GM21447 (cell line): ENCODE measurements around the gene BTG4.

Experiments
- ATAC-seq: cut with Tn5 transposase; IDR thresholded peaks from one replicate; pipeline ENCODE4 v1.9.1; 2021; ENCODE audit not compliant: unreplicated experiment

The BTG4 gene

DNA sequence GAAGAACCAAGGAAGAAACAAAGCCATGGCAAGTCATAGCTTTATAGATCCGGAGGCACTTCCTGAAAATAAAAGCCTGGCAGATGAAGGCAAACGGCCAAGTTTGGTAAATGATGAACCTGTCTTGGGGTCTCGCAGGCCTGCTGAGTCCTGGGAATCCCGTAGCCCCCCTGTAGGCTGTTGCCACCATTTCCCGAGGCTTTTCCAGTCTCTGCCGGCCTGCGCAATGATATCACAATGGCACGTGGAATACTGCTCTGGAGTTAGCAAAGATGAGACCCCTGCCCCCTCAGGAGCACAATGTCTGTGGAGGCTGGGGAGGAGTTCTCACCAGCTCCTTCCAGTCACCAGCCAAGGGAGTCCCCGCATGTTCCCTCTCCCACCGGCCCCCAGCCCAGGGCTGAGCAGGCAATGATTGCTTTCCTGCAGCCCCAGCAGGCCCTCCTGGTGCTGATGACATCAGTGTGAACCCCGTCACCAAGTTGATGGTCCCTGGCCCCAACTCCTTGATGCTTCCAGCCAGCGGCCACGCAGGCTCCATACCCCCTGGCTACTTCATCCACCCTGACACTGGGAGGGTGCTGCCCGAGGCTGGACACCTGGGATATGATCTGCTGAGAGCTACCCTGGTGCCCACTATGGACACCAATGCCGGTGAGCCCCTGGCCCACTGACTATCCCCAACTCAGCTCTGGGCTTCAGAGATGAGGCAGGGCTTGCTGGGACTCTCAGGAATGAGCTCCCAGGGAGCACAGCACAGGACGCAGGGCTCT, 55.9 kb downstream of the BTG4 start:
- no peak for ATAC-seq

DNA sequence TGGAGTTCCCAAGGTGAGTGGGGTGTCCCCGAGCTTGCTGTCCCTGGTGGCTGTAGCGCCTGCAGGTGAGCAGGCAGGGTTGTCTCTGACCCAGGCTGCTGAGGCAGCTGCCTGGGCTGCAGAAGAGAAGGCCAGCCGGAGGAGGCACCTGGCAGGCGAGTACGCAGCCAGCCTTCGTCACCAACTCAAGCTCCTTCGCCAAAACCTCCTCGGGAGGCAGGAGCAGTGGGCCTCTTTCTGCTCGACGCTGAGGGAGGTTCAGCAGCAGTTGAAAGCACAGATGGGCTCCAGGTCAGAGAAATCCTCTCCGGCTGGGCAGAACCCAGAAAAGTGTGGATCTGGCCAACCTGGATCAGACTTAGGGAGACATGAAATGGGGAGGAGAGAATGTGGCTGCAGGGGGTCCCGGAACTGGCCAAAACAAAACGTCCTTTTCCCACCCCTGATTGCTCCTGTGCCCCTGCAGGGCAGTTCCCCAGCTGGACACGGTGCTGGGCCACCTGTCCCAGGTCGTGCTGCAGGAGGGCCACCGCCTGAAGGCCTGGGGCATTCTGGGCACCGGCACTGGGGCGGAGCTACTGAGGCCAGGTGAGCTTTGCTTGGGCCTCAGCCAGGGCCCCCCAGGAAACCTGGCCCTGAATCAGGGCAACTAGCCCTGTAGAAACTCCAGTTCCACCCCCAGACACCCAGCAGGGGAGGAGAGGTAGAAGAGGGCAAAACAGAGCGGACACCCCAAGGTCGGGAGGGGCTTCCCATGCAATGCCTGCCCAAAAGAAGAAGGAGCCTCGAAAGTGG, 56.7 kb downstream of the BTG4 start:
- ATAC-seq, result no peak

DNA sequence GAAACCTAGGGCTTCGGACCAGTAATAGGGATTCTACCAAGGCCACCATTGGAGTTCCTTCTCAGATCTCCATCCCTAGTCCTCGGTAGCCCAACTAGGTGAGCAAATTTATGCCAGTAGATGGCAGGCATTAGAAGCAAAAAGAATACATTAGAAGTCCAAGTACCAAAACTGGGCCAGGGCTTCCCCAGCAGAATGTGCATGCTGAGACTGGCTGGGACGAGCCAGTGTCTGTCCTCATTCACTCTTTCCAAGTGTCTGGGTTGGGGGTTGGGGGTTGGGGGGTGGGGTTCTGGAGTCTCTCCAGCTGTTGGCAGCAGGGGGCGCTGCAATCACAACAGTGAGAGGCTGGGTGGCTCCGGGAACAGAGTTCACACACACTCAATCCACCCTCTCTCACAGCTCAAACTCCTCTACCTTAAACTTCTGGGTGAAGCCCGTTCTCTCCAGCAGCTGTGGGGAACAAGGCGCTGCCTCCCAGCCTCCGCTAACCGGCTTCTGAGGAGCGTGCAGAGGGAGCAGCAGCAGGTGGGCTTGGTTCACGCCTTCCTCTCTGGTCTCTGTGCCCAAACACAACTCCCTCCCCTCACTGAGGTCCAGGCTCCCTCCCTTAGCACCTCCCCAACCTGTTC, 57.5 kb downstream of the BTG4 start:
- no peak for ATAC-seq

DNA sequence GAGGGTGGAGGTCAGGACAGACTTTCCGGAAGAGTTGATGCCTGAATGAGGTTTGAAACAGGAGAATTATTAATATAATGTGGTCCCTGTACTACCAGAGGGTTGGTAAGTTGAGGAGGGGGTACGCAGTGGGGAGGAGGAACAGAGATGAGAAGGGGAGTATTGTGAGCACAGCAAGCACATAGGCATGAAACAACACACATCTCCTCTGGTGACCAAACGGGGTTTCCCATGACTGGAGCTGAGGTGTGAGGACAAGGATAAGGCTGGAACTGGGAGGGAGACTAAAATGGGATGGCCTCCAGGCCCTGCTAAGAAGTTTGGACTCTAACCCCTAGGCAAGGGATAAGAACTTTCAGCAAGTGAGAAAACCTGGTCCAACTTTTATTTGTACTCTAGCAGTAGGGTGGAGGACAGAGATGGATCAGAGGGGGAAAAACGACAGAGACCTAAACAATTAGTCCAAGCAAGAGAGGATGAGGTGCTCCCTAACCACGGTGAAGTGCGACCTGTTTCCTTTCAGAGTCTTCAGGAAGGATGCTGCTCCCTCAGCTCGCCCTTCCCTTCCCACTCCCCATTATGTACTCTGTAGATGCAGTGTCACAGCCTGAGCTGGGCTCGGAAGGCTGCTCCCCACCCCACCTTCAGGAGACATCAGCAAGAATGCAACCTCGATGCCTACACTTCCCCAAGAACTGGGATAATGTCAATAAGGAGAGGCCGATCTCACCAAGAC, 59.2 kb downstream of the BTG4 start:
- ATAC-seq, result no peak

DNA sequence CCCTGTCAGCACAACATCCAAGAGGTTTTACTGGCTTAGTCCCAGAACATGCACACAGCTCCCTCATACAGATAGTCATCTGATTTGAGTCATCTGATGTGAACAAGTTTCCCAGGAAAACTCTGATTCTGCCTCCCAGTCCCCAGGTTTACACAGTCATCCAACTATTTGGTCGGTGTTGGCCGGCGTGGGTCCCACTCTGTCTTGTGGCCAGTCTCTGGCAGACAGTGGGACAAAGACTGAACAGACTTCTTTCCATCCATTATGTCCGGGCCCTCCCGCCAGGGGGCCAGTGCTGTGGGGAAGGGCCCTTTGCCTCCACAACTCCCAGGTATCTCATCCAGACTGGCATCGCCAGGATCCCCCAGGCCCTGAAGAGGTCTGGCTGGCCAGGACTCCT, 60.0 kb downstream of the BTG4 start:
- ATAC-seq, result no peak

DNA sequence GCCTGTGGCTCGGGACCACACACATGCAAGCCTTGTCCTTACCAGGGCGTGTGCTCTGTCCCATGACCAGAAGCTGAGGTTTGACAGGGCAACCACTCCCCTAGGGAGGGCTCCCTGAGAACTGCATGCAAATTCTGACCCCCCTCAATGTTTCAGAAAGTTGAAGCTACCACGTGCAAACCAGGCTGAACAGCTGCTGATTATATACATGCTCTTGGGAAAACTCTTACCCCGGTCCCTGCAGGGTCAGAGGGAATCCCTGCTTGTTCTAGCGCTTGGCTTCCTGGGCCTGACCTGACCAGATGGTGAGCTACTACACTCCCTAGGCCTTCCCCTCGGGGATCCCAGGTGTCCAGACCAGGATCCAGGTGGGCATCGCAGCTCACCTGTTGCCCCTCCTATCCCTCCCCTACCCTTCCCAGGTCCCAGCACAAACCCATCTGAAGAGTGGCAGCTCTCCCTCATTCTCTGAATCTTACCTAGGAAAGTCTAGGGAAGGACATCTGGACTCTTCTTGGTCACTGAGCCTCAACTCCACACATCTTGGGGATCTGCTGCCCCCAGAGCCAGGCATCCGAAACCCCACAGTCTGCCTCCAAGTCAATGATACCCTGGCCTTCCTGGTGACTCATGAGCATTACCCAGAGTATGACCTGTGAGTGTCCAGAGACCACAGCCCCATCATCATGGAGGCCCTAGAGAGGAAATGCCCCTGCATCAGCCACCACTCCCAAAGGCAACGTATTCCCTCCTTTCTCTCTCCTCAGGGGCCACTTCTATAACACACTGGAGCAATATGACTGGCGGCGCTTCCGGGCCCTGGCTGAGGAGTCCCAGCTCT, 61.5 kb downstream of the BTG4 start:
- ATAC-seq, result peak; percentile 88

DNA sequence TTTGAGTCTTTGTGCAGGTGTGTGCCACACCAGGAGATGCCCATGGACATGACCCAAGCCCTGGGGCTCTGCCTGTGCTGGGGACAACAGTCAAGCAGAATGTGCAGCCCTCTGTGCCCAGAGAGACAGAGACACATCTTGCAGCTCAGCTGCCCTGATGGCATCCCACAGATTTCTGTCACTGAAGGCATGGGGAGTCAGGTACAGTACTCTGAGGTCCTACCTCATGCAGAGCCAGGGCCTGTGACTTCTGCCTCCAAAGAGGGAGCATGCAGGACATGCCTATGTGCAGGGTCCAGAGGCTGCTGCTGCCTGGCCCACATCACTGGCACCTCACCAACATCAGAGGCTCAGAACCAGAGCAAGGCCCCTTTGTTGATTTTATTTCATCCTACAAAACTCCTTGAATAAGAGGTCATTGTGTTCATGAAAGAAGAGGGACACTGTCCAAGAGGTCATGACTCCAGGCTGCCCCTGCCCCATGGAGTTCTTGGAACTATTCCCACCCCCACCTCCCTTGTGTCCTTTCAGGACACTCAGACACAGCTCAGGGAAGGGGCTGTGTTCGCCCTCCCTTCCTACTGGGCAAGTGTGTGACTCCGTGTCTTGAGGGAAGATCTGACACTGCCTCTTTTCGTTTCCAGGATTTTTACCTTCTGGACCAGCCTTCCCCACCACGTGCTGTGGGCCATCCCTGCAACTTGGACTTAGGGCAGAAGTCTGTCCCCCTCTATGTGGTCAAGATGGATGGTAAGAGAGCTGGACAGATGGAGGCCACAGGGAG, 62.3 kb downstream of the BTG4 start:
- ATAC-seq, result no peak

DNA sequence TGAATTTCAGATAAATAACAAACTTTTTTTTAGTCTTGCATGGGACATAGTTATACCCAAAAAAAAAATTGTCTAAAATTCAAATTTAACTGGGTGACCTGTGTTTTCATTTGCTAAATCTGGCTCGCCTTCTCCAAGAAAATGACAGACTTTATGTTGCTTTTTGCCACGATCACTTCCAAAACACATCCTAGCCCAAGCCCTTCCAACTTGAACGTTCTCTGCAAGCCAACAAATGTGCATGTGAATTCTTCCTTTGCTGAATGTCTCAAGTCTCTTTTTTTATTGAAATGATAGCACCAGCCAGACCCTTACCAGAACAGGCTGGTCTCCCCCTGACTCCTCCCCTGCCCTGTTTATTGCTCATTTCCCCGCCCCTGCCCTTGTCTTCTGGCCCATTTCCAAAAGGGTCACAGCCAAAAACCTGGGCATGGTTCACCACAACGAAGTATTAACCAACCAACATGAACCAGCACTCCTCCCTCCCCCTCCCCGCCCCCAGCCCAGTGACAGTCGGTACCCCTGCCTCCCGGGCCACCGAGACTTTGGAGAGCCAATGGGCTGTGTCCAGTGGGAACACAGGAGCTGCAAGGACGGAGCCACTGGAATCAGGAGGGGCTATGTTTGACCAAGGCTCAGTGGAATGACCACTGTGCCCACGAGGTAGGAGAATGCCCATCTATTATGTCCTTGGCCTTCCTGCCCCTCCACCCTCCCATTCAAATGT, 63.2 kb downstream of the BTG4 start:
- ATAC-seq, result no peak

DNA sequence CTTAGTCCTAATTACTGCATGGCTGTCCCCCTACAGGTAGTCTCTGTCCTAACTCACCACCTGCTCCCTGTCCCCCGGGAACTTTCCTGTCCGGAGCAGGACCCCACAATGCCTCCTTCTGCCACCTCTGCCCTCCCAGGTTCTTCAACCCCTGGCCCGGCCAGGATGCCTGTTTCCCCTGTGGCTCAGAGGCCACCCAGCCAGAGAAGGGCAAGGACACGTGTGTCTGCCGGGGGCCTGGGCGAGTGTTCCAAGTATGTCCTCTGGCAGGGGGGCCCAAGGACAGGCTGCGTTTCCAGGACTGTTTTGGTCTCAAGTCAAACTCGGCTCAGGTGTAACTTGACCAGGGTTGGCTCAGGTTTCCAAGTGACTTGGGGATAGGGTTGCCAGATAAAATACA, 63.8 kb downstream of the BTG4 start:
- ATAC-seq, result no peak

DNA sequence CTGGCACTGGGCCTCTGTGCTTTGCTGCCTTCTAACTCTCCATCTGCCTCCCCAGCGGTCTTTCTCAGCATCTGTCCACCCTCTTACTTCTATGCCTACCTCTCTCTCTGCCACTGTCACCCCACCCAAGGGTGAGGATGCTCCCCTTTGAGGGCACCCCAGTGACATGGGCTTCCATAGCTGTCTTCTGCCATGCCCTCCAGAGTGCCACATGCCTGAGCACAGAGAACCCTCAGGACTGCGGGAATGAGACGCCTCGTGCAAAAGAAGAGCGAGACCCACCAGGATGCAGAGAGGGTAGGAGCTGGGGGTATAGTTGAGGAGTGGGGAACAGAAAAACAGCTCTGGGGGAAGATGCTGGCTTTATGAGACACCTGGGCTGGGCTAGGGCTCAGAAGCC, 64.3 kb downstream of the BTG4 start:
- ATAC-seq, result no peak

DNA sequence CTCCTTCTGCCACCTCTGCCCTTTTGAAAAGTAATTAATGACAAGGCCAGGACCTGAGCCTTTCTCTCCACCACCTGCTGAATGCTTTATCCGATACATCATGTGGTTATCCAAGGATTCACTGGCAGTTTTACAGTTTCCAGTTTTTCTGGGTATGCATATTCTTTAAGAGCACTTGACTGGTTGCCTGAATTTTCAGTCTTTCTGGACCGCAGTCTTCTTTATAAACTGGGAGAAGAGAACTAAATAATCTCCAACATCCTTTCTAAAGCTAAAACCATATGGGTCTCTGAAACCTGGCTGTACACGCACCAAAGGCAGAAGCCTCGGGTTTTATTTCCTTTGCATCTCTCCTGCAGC, 65.1 kb downstream of the BTG4 start:
- ATAC-seq, result no peak

DNA sequence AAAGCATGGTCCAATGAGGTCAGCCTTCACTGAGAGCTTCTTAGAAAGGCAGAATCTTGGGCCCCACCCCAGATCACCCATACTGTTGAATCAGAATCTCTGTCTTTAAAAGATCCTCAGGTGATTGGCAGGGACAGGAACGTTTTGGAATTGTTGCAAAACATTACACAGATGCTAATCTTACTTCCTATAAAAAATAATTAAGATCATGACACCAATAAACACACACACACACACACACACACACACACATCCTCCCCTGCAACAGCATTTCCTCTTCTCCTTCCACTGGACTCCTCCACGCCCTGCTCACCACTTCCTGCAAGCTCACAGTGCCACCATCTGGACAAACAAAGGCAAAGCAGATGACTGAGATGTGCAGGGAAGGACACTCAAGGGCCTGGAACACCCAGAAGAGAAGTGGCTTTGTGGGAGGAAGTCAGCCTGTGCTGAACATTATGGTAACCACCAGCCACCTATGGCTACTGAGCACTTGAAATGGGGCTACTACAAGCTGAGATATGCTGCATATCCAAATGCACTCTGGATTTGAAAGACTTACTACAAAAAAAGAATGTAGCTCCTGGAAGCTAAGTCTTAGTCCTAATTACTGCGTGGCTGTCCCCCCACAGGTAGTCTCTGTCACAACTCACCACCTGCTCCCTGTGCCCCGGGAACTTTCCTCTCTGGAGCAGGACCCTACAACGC, 65.6 kb downstream of the BTG4 start:
- peak; percentile 80 for ATAC-seq

DNA sequence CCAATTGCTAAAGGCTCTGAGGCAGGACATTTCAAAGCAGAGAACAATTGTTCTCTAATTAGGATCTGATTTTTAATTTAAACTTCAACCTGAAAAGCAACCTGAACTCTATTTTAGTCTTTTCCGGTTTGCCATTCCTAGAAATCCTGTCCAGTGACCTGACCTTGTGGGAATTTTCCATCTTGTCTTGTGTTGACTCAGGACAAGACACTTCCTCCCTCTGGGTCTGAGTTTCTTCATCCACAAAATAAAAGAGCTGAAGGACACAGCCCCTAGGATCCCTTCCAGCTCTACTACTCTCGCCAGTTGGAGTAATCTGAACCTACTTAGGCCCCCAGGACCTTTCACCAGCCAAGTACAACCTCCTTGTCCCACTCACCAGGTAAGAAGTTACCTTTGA, 66.6 kb downstream of the BTG4 start:
- ATAC-seq, result no peak
